Measurements from ENCODE around the gene PHC3.

- TF ChIP-seq POLR2A (IDR thresholded peaks at IDR 0.05), result no peak
- TF ChIP-seq, protein P1, sequence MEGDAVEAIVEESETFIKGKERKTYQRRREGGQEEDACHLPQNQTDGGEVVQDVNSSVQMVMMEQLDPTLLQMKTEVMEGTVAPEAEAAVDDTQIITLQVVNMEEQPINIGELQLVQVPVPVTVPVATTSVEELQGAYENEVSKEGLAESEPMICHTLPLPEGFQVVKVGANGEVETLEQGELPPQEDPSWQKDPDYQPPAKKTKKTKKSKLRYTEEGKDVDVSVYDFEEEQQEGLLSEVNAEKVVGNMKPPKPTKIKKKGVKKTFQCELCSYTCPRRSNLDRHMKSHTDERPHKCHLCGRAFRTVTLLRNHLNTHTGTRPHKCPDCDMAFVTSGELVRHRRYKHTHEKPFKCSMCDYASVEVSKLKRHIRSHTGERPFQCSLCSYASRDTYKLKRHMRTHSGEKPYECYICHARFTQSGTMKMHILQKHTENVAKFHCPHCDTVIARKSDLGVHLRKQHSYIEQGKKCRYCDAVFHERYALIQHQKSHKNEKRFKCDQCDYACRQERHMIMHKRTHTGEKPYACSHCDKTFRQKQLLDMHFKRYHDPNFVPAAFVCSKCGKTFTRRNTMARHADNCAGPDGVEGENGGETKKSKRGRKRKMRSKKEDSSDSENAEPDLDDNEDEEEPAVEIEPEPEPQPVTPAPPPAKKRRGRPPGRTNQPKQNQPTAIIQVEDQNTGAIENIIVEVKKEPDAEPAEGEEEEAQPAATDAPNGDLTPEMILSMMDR (IDR thresholded peaks at IDR 0.05 in 8 of 11, conservative IDR thresholded peaks at IDR 0.05 in 3 of 11), result no peak
Observed at GRCh38 chr3:170155604-170156003, 25.9 kb downstream of the PHC3 start.

All from spleen (tissue), 7 donors.